Keratinocyte (primary cell): ENCODE measurements around the gene CLDN11.

Experiments used
- CTCF ChIP-seq, 3 experiments: IDR thresholded peaks in 1 of 3; conservative IDR thresholded peaks in 1 of 3; optimal IDR thresholded peaks in 1 of 3; 2 replicates in 2 of 3; 3 replicates in 1 of 3; pipeline versions ENCODE3 to v1.5.1; 2011; ENCODE audit warnings: low read length in 3 of 3, mild to moderate bottlenecking in 3 of 3, moderate library complexity in 2 of 3, control low read depth in 1 of 3, inconsistent platforms in 1 of 3; ENCODE audit not compliant: insufficient read depth in 2 of 3; ENCODE audit errors: extremely low read depth in 1 of 3
- EZH2 ChIP-seq: IDR thresholded peaks from one replicate; pipeline ENCODE4 v1.6.1; 2012; ENCODE audit warnings: inconsistent platforms, mild to moderate bottlenecking, low read length, moderate library complexity

- TF ChIP-seq CTCF (optimal IDR thresholded peaks at IDR 0.05 in 1 of 3, IDR thresholded peaks at IDR 0.05 in 1 of 3, conservative IDR thresholded peaks at IDR 0.05 in 1 of 3; ENCODE audit: extremely low read depth in 1 of 3, insufficient read depth in 2 of 3, low read length in 3 of 3), result no peak
- TF ChIP-seq EZH2, result no peak
Measured at GRCh38 chr3:170436697-170437096, 18.0 kb downstream of the CLDN11 start.
